ENCODE results near the gene TOM1L1.

TOM1L1 gene

GRCh38 chr17:54899201-54899600 is 1.5 kb upstream of the TOM1L1 start:
- FAIRE-seq, result no peak

- FAIRE-seq, result no peak
Measured at GRCh38 chr17:54899721-54900456, 763 bp upstream of the TOM1L1 start.

GRCh38 chr17:54901230-54901822 is 674 bp downstream of the TOM1L1 start:
- FAIRE-seq, result no peak

GRCh38 chr17:54902017-54902416 is 1.4 kb downstream of the TOM1L1 start:
- FAIRE-seq, result no peak

GRCh38 chr17:54902611-54903010 is 2.0 kb downstream of the TOM1L1 start:
- no peak for FAIRE-seq

- no peak for FAIRE-seq
Measured at GRCh38 chr17:54903375-54903774, 2.7 kb downstream of the TOM1L1 start.

GRCh38 chr17:54906683-54907082 is 6.0 kb downstream of the TOM1L1 start:
- no peak for FAIRE-seq

GRCh38 chr17:54907376-54907775 is 6.7 kb downstream of the TOM1L1 start:
- no peak for FAIRE-seq

- FAIRE-seq, result no peak
Measured at GRCh38 chr17:54909766-54910165, 9.1 kb downstream of the TOM1L1 start.

GRCh38 chr17:54916721-54917120 is 16.1 kb downstream of the TOM1L1 start:
- no peak for FAIRE-seq

- no peak for FAIRE-seq
Measured at GRCh38 chr17:54919425-54919824, 18.8 kb downstream of the TOM1L1 start.

- no peak for FAIRE-seq
Measured at GRCh38 chr17:54920819-54921218, 20.2 kb downstream of the TOM1L1 start.

GRCh38 chr17:54924405-54924804 is 23.8 kb downstream of the TOM1L1 start:
- no peak for FAIRE-seq

- no peak for FAIRE-seq
Measured at GRCh38 chr17:54927525-54927924, 26.9 kb downstream of the TOM1L1 start.

- no peak for FAIRE-seq
Measured at GRCh38 chr17:54932711-54933110, 32.1 kb downstream of the TOM1L1 start.

GRCh38 chr17:54933921-54934320 is 33.3 kb downstream of the TOM1L1 start:
- FAIRE-seq, result no peak

GRCh38 chr17:54935471-54935870 is 34.8 kb downstream of the TOM1L1 start:
- no peak for FAIRE-seq

- FAIRE-seq, result no peak
Measured at GRCh38 chr17:54937018-54937417, 36.4 kb downstream of the TOM1L1 start.

GRCh38 chr17:54937426-54937825 is 36.8 kb downstream of the TOM1L1 start:
- FAIRE-seq, result no peak

GRCh38 chr17:54941285-54941684 is 40.6 kb downstream of the TOM1L1 start:
- no peak for FAIRE-seq

GRCh38 chr17:54944796-54945195 is 44.1 kb downstream of the TOM1L1 start:
- no peak for FAIRE-seq

- FAIRE-seq, result no peak
Measured at GRCh38 chr17:54945231-54945630, 44.6 kb downstream of the TOM1L1 start.

- no peak for FAIRE-seq
Measured at GRCh38 chr17:54945671-54946070, 45.0 kb downstream of the TOM1L1 start.

- no peak for FAIRE-seq
Measured at GRCh38 chr17:54947396-54947795, 46.7 kb downstream of the TOM1L1 start.

- no peak for FAIRE-seq
Measured at GRCh38 chr17:54948380-54948779, 47.7 kb downstream of the TOM1L1 start.
